GM10266 (cell line): ENCODE results near the gene SERPING1.

ENCODE experiments used
- DNase-seq: peaks from one replicate; pipeline ENCODE4 v3.0.0; 2012; ENCODE audit errors: extremely low spot score
- CTCF ChIP-seq: IDR thresholded peaks from 2 replicates; pipeline ENCODE4 v1.5.1; 2012; ENCODE audit warnings: mild to moderate bottlenecking, low read depth; ENCODE audit not compliant: control insufficient read depth, insufficient read depth; ENCODE audit errors: missing control alignments

SERPING1 gene

GRCh38 chr11:57597916-57598830, 688 bp downstream of the SERPING1 start:
- TF ChIP-seq CTCF = no peak
- DNase-seq = no peak

- DNase-seq = no peak
- TF ChIP-seq CTCF = no peak
Observed at GRCh38 chr11:57598831-57599155, 1.3 kb downstream of the SERPING1 start.

DNA sequence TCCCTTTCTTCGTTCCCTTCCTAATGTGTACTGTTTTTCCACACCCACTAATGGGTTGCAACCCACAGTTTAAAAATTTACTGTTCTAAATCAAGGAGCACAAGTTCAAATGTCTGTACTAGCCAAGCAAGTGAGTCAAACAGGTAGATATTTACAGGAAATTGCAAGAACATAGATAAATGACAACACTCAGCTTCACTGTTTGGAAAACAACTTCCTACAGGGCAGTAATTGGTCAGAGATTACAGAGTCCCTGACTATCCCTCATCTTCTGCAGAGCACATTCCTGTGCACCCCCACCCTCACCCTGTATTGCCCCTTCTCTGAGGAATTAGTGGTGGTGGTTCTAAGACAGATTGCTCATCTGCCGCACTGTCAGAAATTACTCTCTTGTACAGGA, 1.9 kb downstream of the SERPING1 start:
- no peak for TF ChIP-seq CTCF
- DNase-seq = no peak

- no peak for DNase-seq
- TF ChIP-seq CTCF = no peak
Observed at GRCh38 chr11:57601297-57601696, 3.8 kb downstream of the SERPING1 start.

DNA sequence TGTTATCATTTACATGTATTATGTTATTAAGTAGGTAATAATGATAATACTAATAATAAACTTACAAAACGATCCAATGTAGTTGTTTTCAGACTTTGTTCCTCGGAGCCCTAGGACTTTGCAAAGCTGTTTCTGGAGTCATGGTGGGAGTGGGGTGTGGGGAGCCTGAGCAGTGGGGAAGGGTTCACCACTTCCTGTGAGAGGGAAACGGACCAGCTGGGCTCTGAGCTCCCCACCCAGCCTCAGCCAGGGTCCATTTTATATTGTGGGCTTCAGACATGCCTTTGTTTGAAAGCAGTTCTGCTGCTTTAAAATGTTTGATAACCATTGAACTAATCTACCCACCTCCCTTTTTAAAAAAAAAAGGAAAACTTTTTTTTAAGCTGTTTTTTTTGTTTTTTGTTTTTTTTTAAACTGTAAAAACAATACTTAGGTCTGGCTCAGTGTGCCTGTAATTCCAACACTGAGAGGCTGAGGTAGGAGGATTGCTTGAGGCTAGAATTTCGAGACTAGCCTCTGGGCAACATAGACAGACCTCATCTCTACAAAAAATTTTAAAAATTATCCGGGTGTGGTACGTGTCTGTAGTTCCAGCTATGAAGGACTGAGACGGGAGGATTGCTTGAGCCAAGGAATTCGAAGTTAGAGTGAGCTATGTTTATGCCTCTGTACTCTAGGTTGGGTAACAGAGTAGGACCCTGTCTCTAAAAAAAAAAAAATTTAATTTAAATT, 7.0 kb downstream of the SERPING1 start:
- no peak for DNase-seq

DNA sequence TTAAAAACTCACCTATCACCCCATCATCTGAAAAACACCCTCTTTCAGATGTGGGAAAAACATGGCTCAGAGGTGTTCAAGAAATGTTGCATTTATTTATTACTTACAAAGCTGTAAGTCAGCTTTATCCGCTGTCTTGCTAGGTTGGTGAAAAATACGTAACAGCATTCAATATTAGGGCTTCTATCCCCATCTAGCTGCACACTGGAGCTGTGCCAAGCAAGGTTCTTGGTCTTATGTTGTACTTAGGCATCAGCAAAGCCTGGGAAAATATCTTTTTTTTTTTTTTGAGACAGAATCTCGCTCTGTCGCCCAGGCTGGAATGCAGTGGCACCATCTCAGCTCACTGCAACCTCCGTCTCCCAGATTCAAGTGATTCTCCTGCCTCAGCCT, 7.5 kb downstream of the SERPING1 start:
- TF ChIP-seq CTCF = no peak
- no peak for DNase-seq

More for the DNA sequence above, 7.0 kb downstream of the SERPING1 start:
- no peak for TF ChIP-seq CTCF

- DNase-seq = no peak
- TF ChIP-seq CTCF = no peak
Observed at GRCh38 chr11:57610170-57610569, 12.7 kb downstream of the SERPING1 start.
